Peyer's patch (tissue), 4 donors: ENCODE data around the gene TMC1.

Source experiments
- CTCF ChIP-seq, 6 experiments: fragments of 450-650 bp in 4 of 6; fragments of 200-600 bp in 2 of 6; sonication (generic) in 1 of 6; IDR thresholded peaks; one replicate each; pipeline ENCODE4 v1.5.1; 2017 to 2019; ENCODE audit warnings: antibody characterized with exemption in 6 of 6, mild to moderate bottlenecking in 3 of 6, moderate library complexity in 1 of 6
- POLR2A ChIP-seq, 2 donors: fragments of 450-650 bp; IDR thresholded peaks; one replicate each; pipeline ENCODE4 v1.5.1; 2017; ENCODE audit warnings: antibody characterized with exemption in 2 of 2, mild to moderate bottlenecking in 2 of 2, moderate library complexity in 2 of 2

- TF ChIP-seq CTCF (IDR thresholded peaks at IDR 0.05) (no peak), POLR2A (IDR thresholded peaks at IDR 0.05) (no peak)
Observed at GRCh38 chr9:72596451-72597180, 75.2 kb downstream of the TMC1 start.
